Activated T-cell treated with anti-CD3 and anti-CD28 coated beads, Interleukin-2, amount 50 U/mL, for 1 hour (primary cell): Measurements from ENCODE around the gene POLDIP2.

ENCODE experiments used
- DNase-seq: peaks from one replicate; pipeline ENCODE4 v3.0.0-alpha.2; 2020

POLDIP2 gene

DNA sequence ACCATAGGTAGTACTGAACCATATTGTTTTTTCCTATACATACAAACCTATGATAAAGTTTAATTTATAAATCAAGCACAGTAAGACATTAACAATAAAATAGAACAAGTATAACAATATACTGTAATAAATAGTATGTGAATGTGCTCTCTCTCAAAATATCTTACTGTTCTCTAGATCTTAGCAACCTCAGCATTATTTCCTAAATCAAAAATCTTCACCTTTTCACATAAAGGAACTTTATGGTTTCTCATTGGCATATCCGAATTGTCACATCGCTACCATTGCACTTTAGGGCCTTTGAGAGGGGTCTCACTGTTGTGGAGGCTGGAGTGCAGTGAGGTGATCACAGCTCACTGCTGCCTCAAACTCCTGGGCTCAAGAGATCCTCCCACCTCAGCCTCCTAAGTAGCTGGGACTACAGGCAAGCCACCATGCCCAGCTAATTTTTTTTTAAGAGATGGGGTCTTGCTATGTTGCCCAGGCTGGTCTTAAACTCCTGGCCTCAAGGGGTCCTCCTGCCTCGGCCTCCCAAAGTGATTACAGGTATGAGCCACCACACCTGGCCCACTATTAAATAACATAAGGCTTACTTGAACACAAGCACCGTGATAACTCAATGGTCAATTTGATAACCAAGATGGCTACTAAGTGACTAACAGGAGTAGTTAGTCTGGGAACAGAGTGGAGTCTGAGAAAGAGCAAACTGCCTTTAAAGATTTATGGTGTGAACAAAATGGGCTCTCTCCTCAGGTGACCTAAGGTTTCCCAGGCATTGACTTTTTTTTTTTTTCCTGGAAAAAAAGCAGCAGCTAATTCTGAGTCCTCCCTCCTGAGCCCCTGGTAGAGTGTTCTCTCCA is 41.3 kb downstream of the POLDIP2 start:
- no peak for DNase-seq

- DNase-seq: no peak
Measured at GRCh38 chr17:28313841-28314240, 43.5 kb downstream of the POLDIP2 start.

GRCh38 chr17:28306954-28307401 is 50.3 kb downstream of the POLDIP2 start:
- no peak for DNase-seq

DNA sequence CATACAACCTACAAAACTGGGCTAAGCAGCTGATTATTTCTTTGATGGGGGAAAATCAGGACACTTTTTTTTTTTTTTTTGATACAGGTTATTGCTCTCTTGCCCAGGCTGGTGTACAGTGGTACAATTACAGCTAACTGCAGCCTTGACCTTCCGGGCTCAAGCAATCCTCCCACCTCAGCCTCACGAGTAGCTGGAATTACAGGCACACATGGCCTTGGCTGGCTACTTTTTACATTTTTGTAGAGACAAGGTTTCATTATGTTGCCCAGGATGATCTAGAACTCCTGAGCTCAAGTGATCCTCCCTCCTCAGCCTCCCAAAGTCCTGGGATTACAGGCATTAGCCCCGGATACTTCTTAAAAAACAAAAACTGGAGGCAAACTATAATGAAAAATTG is 58.9 kb downstream of the POLDIP2 start:
- DNase-seq: no peak
